GM12878 (cell line): ENCODE results near the gene ZNF182. TPM values are rescaled to one million over a fixed set of nuclear protein-coding genes. Genes with fewer than 3 reads are reported as not detected.

ENCODE experiments used
- ATAC-seq: fragments of 200-7000 bp; cut with Tn5 transposase; 3 replicates; pipeline ENCODE4 v1.9.1; 2020; ENCODE audit warnings: mild to moderate bottlenecking, moderate library complexity
- BruUV-seq: library from RNA; stranded (reverse); fragments of 400-500 nt; replicated peaks from 2 replicates; lab custom pipeline; 2021; lab: Mats Ljungman, UMichigan
- CTCF ChIA-PET: fragments of 300-600 bp; sonication (Branson Sonifier 250); formaldehyde crosslinking; extraction: SDS; loops from one replicate; lab custom pipeline; 2021; ENCODE audit warnings: inconsistent platforms; lab: Yijun Ruan, JAX
- POLR2A ChIA-PET: fragments of 350-600 bp; formaldehyde crosslinking; extraction: SDS; loops from one replicate; lab custom pipeline; 2021; ENCODE audit warnings: inconsistent platforms; lab: Charles Lee
- RAD21 ChIA-PET: fragments of 300-600 bp; sonication (Branson Sonifier 250); formaldehyde crosslinking; loops from one replicate; lab custom pipeline; 2023; ENCODE audit warnings: antibody characterized with exemption; ENCODE audit not compliant: unreplicated experiment; lab: Charles Lee
- SMC1A ChIA-PET: fragments of 300-600 bp; sonication (Branson Sonifier 250); formaldehyde crosslinking; loops from one replicate; lab custom pipeline; 2023; ENCODE audit not compliant: unreplicated experiment, uncharacterized antibody; lab: Charles Lee
- DNase-seq: peaks from one replicate; pipeline ENCODE4 v3.0.0-alpha.2; 2011; ENCODE audit warnings: low read depth, low spot score
- FAIRE-seq: peaks from 3 replicates; lab custom pipeline; 2011; peaks lifted over from hg19 to GRCh38; lab: Jason Lieb, UNC
- H2AFZ ChIP-seq: 2 replicates; pipeline ENCODE4 v1.6.0; 2011; ENCODE audit warnings: low read depth, low read length, control low read depth; ENCODE audit not compliant: control insufficient read depth
- H3K27ac ChIP-seq: 2 replicates; pipeline ENCODE4 v1.5.1; 2011; ENCODE audit warnings: control low read depth; ENCODE audit not compliant: control insufficient read depth, insufficient read depth
- H3K27me3 ChIP-seq, 2 experiments: replicated peaks in 1 of 2; 2 replicates each; pipeline versions ENCODE4 v1.6.0 to v1.6.1; 2011; ENCODE audit warnings: low read length in 1 of 2; ENCODE audit not compliant: control insufficient read depth in 2 of 2, insufficient read depth in 2 of 2
- H3K36me3 ChIP-seq, 2 experiments: 2 replicates each; pipeline ENCODE4 v1.5.1; 2011; ENCODE audit warnings: low read length in 1 of 2; ENCODE audit not compliant: control insufficient read depth in 2 of 2, insufficient read depth in 2 of 2
- H3K4me1 ChIP-seq: 2 replicates; pipeline ENCODE4 v1.6.1; 2011; ENCODE audit warnings: mild to moderate bottlenecking, low read length, moderate library complexity, mixed read lengths; ENCODE audit not compliant: control insufficient read depth, insufficient read depth
- H3K4me2 ChIP-seq: 2 replicates; pipeline ENCODE4 v1.6.0; 2011; ENCODE audit warnings: control low read depth; ENCODE audit not compliant: control insufficient read depth, insufficient read depth
- H3K4me3 ChIP-seq: fragments of 200-600 bp; sonication (generic); 2 replicates; pipeline ENCODE4 v1.5.1; 2016
- H3K79me2 ChIP-seq: 2 replicates; pipeline ENCODE4 v1.6.0; 2011; ENCODE audit warnings: low read length; ENCODE audit not compliant: control insufficient read depth, insufficient read depth
- H3K9ac ChIP-seq: 2 replicates; pipeline ENCODE4 v1.8.0; 2011; ENCODE audit warnings: low read length, control low read depth, mixed read lengths; ENCODE audit not compliant: control insufficient read depth, insufficient read depth
- H3K9me3 ChIP-seq: replicated peaks from 3 replicates; pipeline ENCODE4 v1.5.1; 2011; ENCODE audit warnings: mild to moderate bottlenecking, low read length; ENCODE audit not compliant: control insufficient read depth, insufficient read depth
- H4K20me1 ChIP-seq: 2 replicates; pipeline ENCODE4 v1.6.0; 2011; ENCODE audit not compliant: control insufficient read depth, insufficient read depth
- BCL11A ChIP-seq: IDR thresholded peaks from 2 replicates; pipeline ENCODE4 v1.6.1; 2011; ENCODE audit warnings: low read depth, low read length
- CBX5 ChIP-seq: sonication (generic); IDR thresholded peaks from 2 replicates; pipeline ENCODE4 v1.6.1; 2016; ENCODE audit warnings: low read depth, moderate library complexity, mild to moderate bottlenecking, inconsistent platforms
- CREM ChIP-seq: IDR thresholded peaks from 2 replicates; pipeline ENCODE4 v1.6.1; 2014; ENCODE audit warnings: antibody characterized with exemption, low read depth
- EGR1 ChIP-seq, 2 experiments: IDR thresholded peaks; 1 replicate in 1 of 2; 2 replicates in 1 of 2; pipeline ENCODE4 v1.6.1; 2011 to 2012; ENCODE audit warnings: low read depth in 2 of 2, low read length in 2 of 2, borderline replicate concordance in 1 of 2, mild to moderate bottlenecking in 1 of 2, moderate library complexity in 1 of 2
- EZH2 ChIP-seq: IDR thresholded peaks from 2 replicates; pipeline ENCODE4 v1.6.1; 2012; ENCODE audit warnings: low read depth, mild to moderate bottlenecking, control low read depth, inconsistent platforms, low read length, borderline replicate concordance; ENCODE audit not compliant: control insufficient read depth
- GATAD2B ChIP-seq: fragments of 450-650 bp; conservative IDR thresholded peaks from 2 replicates; pipeline ENCODE4 v1.6.1; 2017; ENCODE audit warnings: low read depth, mild to moderate bottlenecking, moderate library complexity
- MXI1 ChIP-seq: fragments of 150-350 bp; IDR thresholded peaks from 2 replicates; pipeline ENCODE4 v1.6.1; 2011; ENCODE audit warnings: low read depth, mild to moderate bottlenecking, inconsistent platforms, low read length, improper control_type of control experiment
- POLR2AphosphoS2 ChIP-seq: IDR thresholded peaks from 2 replicates; pipeline ENCODE4 v1.6.1; 2011; ENCODE audit warnings: low read depth, mild to moderate bottlenecking, low read length, improper control_type of control experiment, moderate library complexity
- STAT1 ChIP-seq: fragments of 450-650 bp; conservative IDR thresholded peaks from 2 replicates; pipeline ENCODE4 v1.6.1; 2014; ENCODE audit warnings: antibody characterized with exemption, mild to moderate bottlenecking
- ZBED1 ChIP-seq: IDR thresholded peaks from 2 replicates; pipeline ENCODE4 v1.6.1; 2016; ENCODE audit warnings: borderline replicate concordance
- WGBS: methylation state at CpG from one replicate; pipeline ENCODE4 v1.1.6; 2016; ENCODE audit warnings: low lambda C conversion rate; ENCODE audit not compliant: insufficient replicate concordance, insufficient coverage; ENCODE audit errors: missing lambda C conversion rate; 5-methylcytosine and 5-hydroxymethylcytosine counted together
- in situ Hi-C: fragments of 300-500 bp; cut with MboI; formaldehyde crosslinking; loops from 9 replicates; pipeline ENCODE4 v1.14.3; 2018; ENCODE audit warnings: mixed read lengths
- intact Hi-C: fragments of 100-400 bp; cut with micrococcal nuclease; formaldehyde crosslinking; loops from one replicate; pipeline ENCODE4 v1.14.2; 2022; ENCODE audit not compliant: unreplicated experiment
- polyA plus RNA-seq, 11 experiments: library from polyadenylated mRNA; depleted of rRNA in 4 of 11; unstranded in 6 of 11; stranded (reverse) in 5 of 11; fragments of >200 nt; fragmentation: Nextera tagmentation in 4 of 11; fragmentation: Illumina TruSeq in 1 of 11; extraction: Ambion mirVana in 4 of 11; extraction: Trizol in 1 of 11; gene quantifications; 1 replicate in 1 of 11; 2 replicates in 10 of 11; pipeline versions ENCODE4 v1.2.1 to v1.2.3, GENCODE V29; 2011 to 2016; ENCODE audit warnings: inconsistent platforms in 2 of 11, missing spikeins in 2 of 11, low read depth in 1 of 11
- total RNA-seq, 4 experiments: library from RNA; depleted of rRNA in 3 of 4; stranded (reverse); fragments of >200 nt in 3 of 4; fragmentation: Illumina TruSeq in 1 of 4; extraction: Trizol in 1 of 4; gene quantifications; 2 replicates each; pipeline versions ENCODE4 v1.2.1 to v1.2.3, GENCODE V29; 2013 to 2021
- TF ChIP-seq, protein P1 (sequence below): IDR thresholded peaks from 2 replicates; pipeline ENCODE4 v1.6.1; 2011; ENCODE audit warnings: mild to moderate bottlenecking, low read depth, low read length, moderate library complexity; ENCODE audit not compliant: insufficient replicate concordance
- TF ChIP-seq, protein P2 (sequence below): fragments of 450-650 bp; IDR thresholded peaks from 2 replicates; pipeline ENCODE4 v1.6.1; 2016; ENCODE audit warnings: mild to moderate bottlenecking, moderate library complexity, borderline replicate concordance
- TF ChIP-seq, protein P3 (sequence below): fragments of 450-650 bp; IDR thresholded peaks from 2 replicates; pipeline ENCODE4 v1.6.1; 2016; ENCODE audit warnings: mild to moderate bottlenecking
- TF ChIP-seq, protein P4 (sequence below): fragments of 450-650 bp; formaldehyde crosslinking; IDR thresholded peaks from 2 replicates; pipeline ENCODE4 v1.5.0; 2022; ENCODE audit warnings: mild to moderate bottlenecking, missing genetic modification characterization

ZNF182 gene
- total and polyA plus RNA-seq, 10 of the 15 experiments (the other 5 are each of a cell fraction or from before 2014, with no cell fraction given): 0.85 to 7.0 (median 5.3) TPM

DNA sequence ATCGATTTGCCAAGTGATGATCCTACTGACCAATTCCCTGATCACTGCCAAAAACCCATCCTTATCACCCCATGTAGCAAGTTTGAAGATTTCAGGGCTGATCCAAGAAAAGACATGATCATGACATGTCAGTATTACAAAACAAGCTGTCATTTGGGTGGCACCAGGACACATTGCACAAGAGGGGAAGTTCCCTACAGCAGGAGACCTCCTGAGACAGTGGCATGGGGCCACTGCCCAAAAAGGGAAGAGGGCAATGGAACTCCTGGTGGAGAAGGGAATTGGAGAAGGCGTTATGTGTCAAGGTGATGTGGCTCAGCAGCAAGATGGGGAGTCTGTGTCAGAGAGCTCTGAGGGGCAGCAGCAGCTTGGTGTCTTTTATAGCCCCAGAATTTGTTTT lies 43.4 kb downstream of the ZNF182 start:
- ChIA-PET CTCF (interaction anchor here (0.8 to 3.0 kb wide), 5 partner anchors 16 to 107 kb away, joined by 4 to 10 read pairs (median 6); no protein-coding TSS in a partner anchor), RAD21 (interaction anchor here (1.6 kb wide), 1 partner anchor 61 kb away, joined by 4 read pairs; no protein-coding TSS in a partner anchor), SMC1A (interaction anchor here (1.4 kb wide), 1 partner anchor 128 kb away, joined by 5 read pairs; no protein-coding TSS in a partner anchor), POLR2A (interaction anchor here (1.0 kb wide), 1 partner anchor 13 kb away, joined by 3 read pairs; no protein-coding TSS in a partner anchor)
- in situ Hi-C loops (no loop called here), intact Hi-C loops (no loop called here)
- BruUV-seq: no TSS peak
- Histone ChIP-seq H3K9me3 (no peaks in the 10 kb centered on the region; the same call in 2 of the 3 replicates), H3K36me3 (no peaks in the 10 kb centered on the region), H3K4me2 (no peak overlapping the region), H4K20me1 (no peaks in the 10 kb centered on the region), H2AFZ (no peak overlapping the region), H3K27me3 (no peaks in the 10 kb centered on the region), H3K4me3 (no peak overlapping the region), H3K79me2 (no peaks in the 10 kb centered on the region), H3K9ac (no peak overlapping the region), H3K4me1 (no peaks in the 10 kb centered on the region), H3K27ac (no peak overlapping the region)
- ATAC-seq: no peak
- no peak for FAIRE-seq
- TF ChIP-seq BCL11A (no peak), ZBED1 (no peak), POLR2AphosphoS2 (no peak), GATAD2B (no peak), MXI1 (no peak), EGR1 (IDR thresholded peaks at IDR 0.05; ENCODE audit: borderline replicate concordance in 1 of 2, low read depth in 2 of 2, low read length in 2 of 2) (no peak), CREM (no peak), STAT1 (no peak), CBX5 (no peak), EZH2 (no peak)
- TF ChIP-seq, protein P1, sequence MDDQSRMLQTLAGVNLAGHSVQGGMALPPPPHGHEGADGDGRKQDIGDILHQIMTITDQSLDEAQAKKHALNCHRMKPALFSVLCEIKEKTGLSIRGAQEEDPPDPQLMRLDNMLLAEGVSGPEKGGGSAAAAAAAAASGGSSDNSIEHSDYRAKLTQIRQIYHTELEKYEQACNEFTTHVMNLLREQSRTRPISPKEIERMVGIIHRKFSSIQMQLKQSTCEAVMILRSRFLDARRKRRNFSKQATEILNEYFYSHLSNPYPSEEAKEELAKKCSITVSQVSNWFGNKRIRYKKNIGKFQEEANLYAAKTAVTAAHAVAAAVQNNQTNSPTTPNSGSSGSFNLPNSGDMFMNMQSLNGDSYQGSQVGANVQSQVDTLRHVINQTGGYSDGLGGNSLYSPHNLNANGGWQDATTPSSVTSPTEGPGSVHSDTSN: no peak
- TF ChIP-seq, protein P2, sequence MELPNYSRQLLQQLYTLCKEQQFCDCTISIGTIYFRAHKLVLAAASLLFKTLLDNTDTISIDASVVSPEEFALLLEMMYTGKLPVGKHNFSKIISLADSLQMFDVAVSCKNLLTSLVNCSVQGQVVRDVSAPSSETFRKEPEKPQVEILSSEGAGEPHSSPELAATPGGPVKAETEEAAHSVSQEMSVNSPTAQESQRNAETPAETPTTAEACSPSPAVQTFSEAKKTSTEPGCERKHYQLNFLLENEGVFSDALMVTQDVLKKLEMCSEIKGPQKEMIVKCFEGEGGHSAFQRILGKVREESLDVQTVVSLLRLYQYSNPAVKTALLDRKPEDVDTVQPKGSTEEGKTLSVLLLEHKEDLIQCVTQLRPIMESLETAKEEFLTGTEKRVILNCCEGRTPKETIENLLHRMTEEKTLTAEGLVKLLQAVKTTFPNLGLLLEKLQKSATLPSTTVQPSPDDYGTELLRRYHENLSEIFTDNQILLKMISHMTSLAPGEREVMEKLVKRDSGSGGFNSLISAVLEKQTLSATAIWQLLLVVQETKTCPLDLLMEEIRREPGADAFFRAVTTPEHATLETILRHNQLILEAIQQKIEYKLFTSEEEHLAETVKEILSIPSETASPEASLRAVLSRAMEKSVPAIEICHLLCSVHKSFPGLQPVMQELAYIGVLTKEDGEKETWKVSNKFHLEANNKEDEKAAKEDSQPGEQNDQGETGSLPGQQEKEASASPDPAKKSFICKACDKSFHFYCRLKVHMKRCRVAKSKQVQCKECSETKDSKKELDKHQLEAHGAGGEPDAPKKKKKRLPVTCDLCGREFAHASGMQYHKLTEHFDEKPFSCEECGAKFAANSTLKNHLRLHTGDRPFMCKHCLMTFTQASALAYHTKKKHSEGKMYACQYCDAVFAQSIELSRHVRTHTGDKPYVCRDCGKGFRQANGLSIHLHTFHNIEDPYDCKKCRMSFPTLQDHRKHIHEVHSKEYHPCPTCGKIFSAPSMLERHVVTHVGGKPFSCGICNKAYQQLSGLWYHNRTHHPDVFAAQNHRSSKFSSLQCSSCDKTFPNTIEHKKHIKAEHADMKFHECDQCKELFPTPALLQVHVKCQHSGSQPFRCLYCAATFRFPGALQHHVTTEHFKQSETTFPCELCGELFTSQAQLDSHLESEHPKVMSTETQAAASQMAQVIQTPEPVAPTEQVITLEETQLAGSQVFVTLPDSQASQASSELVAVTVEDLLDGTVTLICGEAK: no peak
- TF ChIP-seq, protein P3, sequence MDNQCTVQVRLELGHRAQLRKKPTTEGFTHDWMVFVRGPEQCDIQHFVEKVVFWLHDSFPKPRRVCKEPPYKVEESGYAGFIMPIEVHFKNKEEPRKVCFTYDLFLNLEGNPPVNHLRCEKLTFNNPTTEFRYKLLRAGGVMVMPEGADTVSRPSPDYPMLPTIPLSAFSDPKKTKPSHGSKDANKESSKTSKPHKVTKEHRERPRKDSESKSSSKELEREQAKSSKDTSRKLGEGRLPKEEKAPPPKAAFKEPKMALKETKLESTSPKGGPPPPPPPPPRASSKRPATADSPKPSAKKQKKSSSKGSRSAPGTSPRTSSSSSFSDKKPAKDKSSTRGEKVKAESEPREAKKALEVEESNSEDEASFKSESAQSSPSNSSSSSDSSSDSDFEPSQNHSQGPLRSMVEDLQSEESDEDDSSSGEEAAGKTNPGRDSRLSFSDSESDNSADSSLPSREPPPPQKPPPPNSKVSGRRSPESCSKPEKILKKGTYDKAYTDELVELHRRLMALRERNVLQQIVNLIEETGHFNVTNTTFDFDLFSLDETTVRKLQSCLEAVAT: no peak
- TF ChIP-seq, protein P4, sequence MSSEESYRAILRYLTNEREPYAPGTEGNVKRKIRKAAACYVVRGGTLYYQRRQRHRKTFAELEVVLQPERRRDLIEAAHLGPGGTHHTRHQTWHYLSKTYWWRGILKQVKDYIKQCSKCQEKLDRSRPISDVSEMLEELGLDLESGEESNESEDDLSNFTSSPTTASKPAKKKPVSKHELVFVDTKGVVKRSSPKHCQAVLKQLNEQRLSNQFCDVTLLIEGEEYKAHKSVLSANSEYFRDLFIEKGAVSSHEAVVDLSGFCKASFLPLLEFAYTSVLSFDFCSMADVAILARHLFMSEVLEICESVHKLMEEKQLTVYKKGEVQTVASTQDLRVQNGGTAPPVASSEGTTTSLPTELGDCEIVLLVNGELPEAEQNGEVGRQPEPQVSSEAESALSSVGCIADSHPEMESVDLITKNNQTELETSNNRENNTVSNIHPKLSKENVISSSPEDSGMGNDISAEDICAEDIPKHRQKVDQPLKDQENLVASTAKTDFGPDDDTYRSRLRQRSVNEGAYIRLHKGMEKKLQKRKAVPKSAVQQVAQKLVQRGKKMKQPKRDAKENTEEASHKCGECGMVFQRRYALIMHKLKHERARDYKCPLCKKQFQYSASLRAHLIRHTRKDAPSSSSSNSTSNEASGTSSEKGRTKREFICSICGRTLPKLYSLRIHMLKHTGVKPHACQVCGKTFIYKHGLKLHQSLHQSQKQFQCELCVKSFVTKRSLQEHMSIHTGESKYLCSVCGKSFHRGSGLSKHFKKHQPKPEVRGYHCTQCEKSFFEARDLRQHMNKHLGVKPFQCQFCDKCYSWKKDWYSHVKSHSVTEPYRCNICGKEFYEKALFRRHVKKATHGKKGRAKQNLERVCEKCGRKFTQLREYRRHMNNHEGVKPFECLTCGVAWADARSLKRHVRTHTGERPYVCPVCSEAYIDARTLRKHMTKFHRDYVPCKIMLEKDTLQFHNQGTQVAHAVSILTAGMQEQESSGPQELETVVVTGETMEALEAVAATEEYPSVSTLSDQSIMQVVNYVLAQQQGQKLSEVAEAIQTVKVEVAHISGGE (CRISPR knock-in tag): no peak
- WGBS: 0% methylated on average over 2 of the region's 2 CpGs
- no peak for DNase-seq
